T-helper 17 cell (primary cell): Measurements from ENCODE around the gene OR2T2. TPM values are rescaled to one million over a fixed set of nuclear protein-coding genes. Genes with fewer than 3 reads are reported as not detected.
"Not testable (repeated sequence)": the region's sequence is repeated elsewhere in the genome, so short reads cannot be mapped to it uniquely, and the experiment has no call there.

Experiments
- ATAC-seq: fragments of 150-1000 bp; cut with Tn5 transposase; 2 replicates; pipeline ENCODE4 v1.10.0; 2021; ENCODE audit warnings: mild to moderate bottlenecking, moderate library complexity
- DNase-seq, 3 donors: peaks; one replicate each; pipeline versions ENCODE4 v3.0.0 to v3.0.0-alpha.2; 2020 to 2021
- H3K9me3 ChIP-seq: one replicate; pipeline ENCODE4 v1.7.0; 2013; ENCODE audit warnings: low read length, mild to moderate bottlenecking; ENCODE audit not compliant: control insufficient read depth, poor library complexity, severe bottlenecking
- H3K27ac Mint-ChIP-seq: one replicate; pipeline ENCODE4 v1.8.0; 2022; ENCODE audit warnings: mild to moderate bottlenecking, moderate library complexity, mixed read lengths
- H3K27me3 Mint-ChIP-seq: one replicate; pipeline ENCODE4 v1.8.0; 2022; ENCODE audit warnings: mixed read lengths
- H3K36me3 Mint-ChIP-seq: one replicate; pipeline ENCODE4 v1.8.0; 2022; ENCODE audit warnings: low read depth, mixed read lengths
- H3K4me1 Mint-ChIP-seq: one replicate; pipeline ENCODE4 v1.8.0; 2022; ENCODE audit warnings: mild to moderate bottlenecking, mixed read lengths
- H3K4me3 Mint-ChIP-seq: one replicate; pipeline ENCODE4 v1.8.0; 2022; ENCODE audit warnings: mild to moderate bottlenecking, moderate library complexity, mixed read lengths
- total RNA-seq, 4 donors: library from RNA in 2 of 4; stranded (reverse) in 2 of 4; gene quantifications; one replicate each; pipeline ENCODE4 v1.2.3 and lab custom pipeline; 2022 to 2026

OR2T2 gene
- total RNA-seq (under 1 TPM in 1 of 2 donors, not detected in 1; 0.15 TPM), total RNA-seq (lab: John Stamatoyannopoulos, UW) (0 reads per million in 2 donors)

- not testable (repeated sequence) for H3K9me3 ChIP-seq, ATAC-seq, H3K27ac Mint-ChIP-seq, H3K4me1 Mint-ChIP-seq, H3K4me3 Mint-ChIP-seq, H3K36me3 Mint-ChIP-seq, H3K27me3 Mint-ChIP-seq, DNase-seq
These were observed at the start of gene OR2T2 for GRCh38 chr1:248445399-248445798. TSS of gene OR2T2 (plus strand) at chr1:248445637. CDS start at chr1:248452798, 7,161 bp downstream.

GRCh38 chr1:248402748-248403147 is 42.7 kb upstream of the OR2T2 start, which contains the start of gene OR2T1:
TSS of gene OR2T1 (plus strand) at chr1:248403048. CDS start at chr1:248406148, 3,100 bp downstream.
- no peak for ATAC-seq
- Mint-ChIP-seq H3K4me3 (no peak within 1 kb of the TSS), H3K27me3 (no peaks in the 10 kb centered on the region), H3K27ac (no peak within 1 kb of the TSS), H3K4me1 (no peaks in the 10 kb centered on the region), H3K36me3 (no peaks in the 10 kb centered on the region)
- DNase-seq, result no peak
- H3K9me3 ChIP-seq, result no peaks in the 10 kb centered on the region

- ATAC-seq, result peak; percentile 63
- H3K27ac Mint-ChIP-seq, result no peak overlapping the region
- H3K36me3 Mint-ChIP-seq, result no peaks in the 10 kb centered on the region
These were observed 41.4 kb upstream of the OR2T2 start for GRCh38 chr1:248404024-248404423.

GRCh38 chr1:248406721-248407692 is 38.4 kb upstream of the OR2T2 start:
- ATAC-seq (no peak), DNase-seq (no peak)
- no peaks in the 10 kb centered on the region for H3K27me3 Mint-ChIP-seq
- H3K4me3 Mint-ChIP-seq, result no peak overlapping the region
- no peaks in the 10 kb centered on the region for H3K4me1 Mint-ChIP-seq
- H3K9me3 ChIP-seq, result no peaks in the 10 kb centered on the region
- H3K36me3 Mint-ChIP-seq, result no peaks in the 10 kb centered on the region
- no peak overlapping the region for H3K27ac Mint-ChIP-seq

More at GRCh38 chr1:248404024-248404423, 41.4 kb upstream of the OR2T2 start:
- H3K4me3 Mint-ChIP-seq, result no peak overlapping the region
- H3K27me3 Mint-ChIP-seq, result no peaks in the 10 kb centered on the region
- H3K4me1 Mint-ChIP-seq, result no peaks in the 10 kb centered on the region
- no peaks in the 10 kb centered on the region for H3K9me3 ChIP-seq
- DNase-seq, result no peak

- H3K4me3 Mint-ChIP-seq, result no peak overlapping the region
- no peak for DNase-seq
These were observed 29.2 kb upstream of the OR2T2 start for GRCh38 chr1:248416226-248416625.

GRCh38 chr1:248417854-248418253 is 27.6 kb upstream of the OR2T2 start:
- no peaks in the 10 kb centered on the region for H3K9me3 ChIP-seq
- Mint-ChIP-seq H3K27me3 (no peaks in the 10 kb centered on the region), H3K27ac (no peak overlapping the region), H3K4me3 (no peak overlapping the region), H3K4me1 (peaks cover 10% of the 10 kb centered on the region), H3K36me3 (no peaks in the 10 kb centered on the region)
- DNase-seq (no peak), ATAC-seq (no peak)

More at GRCh38 chr1:248416226-248416625, 29.2 kb upstream of the OR2T2 start:
- no peak overlapping the region for H3K27ac Mint-ChIP-seq
- no peaks in the 10 kb centered on the region for H3K27me3 Mint-ChIP-seq
- no peaks in the 10 kb centered on the region for H3K9me3 ChIP-seq
- ATAC-seq, result no peak
- no peaks in the 10 kb centered on the region for H3K36me3 Mint-ChIP-seq
- peaks cover 10% of the 10 kb centered on the region for H3K4me1 Mint-ChIP-seq

- no peaks in the 10 kb centered on the region for H3K27me3 Mint-ChIP-seq
- DNase-seq (no peak), ATAC-seq (no peak)
- H3K27ac Mint-ChIP-seq, result no peak overlapping the region
- H3K4me3 Mint-ChIP-seq, result no peak overlapping the region
- H3K9me3 ChIP-seq, result no peaks in the 10 kb centered on the region
- H3K4me1 Mint-ChIP-seq, result peaks cover 2% of the 10 kb centered on the region
- no peaks in the 10 kb centered on the region for H3K36me3 Mint-ChIP-seq
These were observed 24.1 kb upstream of the OR2T2 start for GRCh38 chr1:248421384-248421783.

- not testable (repeated sequence) for H3K4me3 Mint-ChIP-seq, H3K27me3 Mint-ChIP-seq, DNase-seq, H3K36me3 Mint-ChIP-seq, ATAC-seq, H3K9me3 ChIP-seq, H3K27ac Mint-ChIP-seq, H3K4me1 Mint-ChIP-seq
These were observed 17.8 kb upstream of the OR2T2 start for GRCh38 chr1:248427526-248428191.

- not testable (repeated sequence) for H3K27me3 Mint-ChIP-seq, H3K9me3 ChIP-seq, H3K36me3 Mint-ChIP-seq, H3K4me3 Mint-ChIP-seq, H3K4me1 Mint-ChIP-seq, H3K27ac Mint-ChIP-seq, DNase-seq
- ATAC-seq, result peak; percentile 53
These were observed 17.3 kb upstream of the OR2T2 start for GRCh38 chr1:248428192-248428533.

- H3K36me3 Mint-ChIP-seq, H3K27me3 Mint-ChIP-seq, H3K4me3 Mint-ChIP-seq, H3K9me3 ChIP-seq, H3K27ac Mint-ChIP-seq, ATAC-seq, DNase-seq, H3K4me1 Mint-ChIP-seq: not testable (repeated sequence)
These were observed 13.8 kb upstream of the OR2T2 start for GRCh38 chr1:248431683-248432082.

- not testable (repeated sequence) for H3K27me3 Mint-ChIP-seq, ATAC-seq, H3K9me3 ChIP-seq
These were observed 13.2 kb upstream of the OR2T2 start for GRCh38 chr1:248432201-248432600.

GRCh38 chr1:248433811-248434415 is 11.5 kb upstream of the OR2T2 start:
- H3K36me3 Mint-ChIP-seq, H3K4me1 Mint-ChIP-seq, H3K4me3 Mint-ChIP-seq, H3K27ac Mint-ChIP-seq, H3K9me3 ChIP-seq, DNase-seq, ATAC-seq, H3K27me3 Mint-ChIP-seq: not testable (repeated sequence)

More at GRCh38 chr1:248432201-248432600, 13.2 kb upstream of the OR2T2 start:
- not testable (repeated sequence) for H3K36me3 Mint-ChIP-seq, H3K4me1 Mint-ChIP-seq, DNase-seq, H3K4me3 Mint-ChIP-seq, H3K27ac Mint-ChIP-seq

GRCh38 chr1:248434913-248435312 is 10.5 kb upstream of the OR2T2 start:
- not testable (repeated sequence) for DNase-seq, ATAC-seq, H3K27ac Mint-ChIP-seq

More at GRCh38 chr1:248434913-248435312, 10.5 kb upstream of the OR2T2 start:
- not testable (repeated sequence) for H3K4me1 Mint-ChIP-seq, H3K4me3 Mint-ChIP-seq, H3K27me3 Mint-ChIP-seq, H3K36me3 Mint-ChIP-seq, H3K9me3 ChIP-seq
